PC-3 (cell line): Measurements from ENCODE around the gene SHOX.

ENCODE experiments used
- EZH2 ChIP-seq: fragments of 300-600 bp; sonication (generic); IDR thresholded peaks from one replicate; pipeline ENCODE4 v1.6.1; 2017; ENCODE audit warnings: antibody characterized with exemption, mild to moderate bottlenecking, low read length; ENCODE audit not compliant: unreplicated experiment
- TF ChIP-seq, protein P1 (sequence below): fragments of 300-600 bp; sonication (generic); conservative IDR thresholded peaks from 2 replicates; pipeline ENCODE4 v1.5.1; 2017; ENCODE audit warnings: antibody characterized with exemption, low read depth, mild to moderate bottlenecking, low read length

DNA sequence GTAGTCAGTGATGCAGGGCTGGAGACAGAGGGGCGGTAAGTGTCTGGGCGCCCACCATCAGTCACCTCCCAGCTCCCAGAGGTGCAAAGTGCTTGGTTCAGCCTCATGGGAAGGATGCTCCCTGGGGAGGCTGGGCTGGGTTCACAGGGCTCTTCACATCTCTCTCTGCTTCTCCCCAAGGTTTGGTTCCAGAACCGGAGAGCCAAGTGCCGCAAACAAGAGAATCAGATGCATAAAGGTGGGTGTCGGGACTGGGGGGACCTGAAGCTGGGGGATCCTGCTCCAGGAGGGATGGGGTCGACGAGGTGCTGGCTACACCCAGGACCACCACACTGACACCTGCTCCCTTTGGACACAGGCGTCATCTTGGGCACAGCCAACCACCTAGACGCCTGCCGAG is 10.1 kb downstream of the SHOX start:
- TF ChIP-seq, protein P1, sequence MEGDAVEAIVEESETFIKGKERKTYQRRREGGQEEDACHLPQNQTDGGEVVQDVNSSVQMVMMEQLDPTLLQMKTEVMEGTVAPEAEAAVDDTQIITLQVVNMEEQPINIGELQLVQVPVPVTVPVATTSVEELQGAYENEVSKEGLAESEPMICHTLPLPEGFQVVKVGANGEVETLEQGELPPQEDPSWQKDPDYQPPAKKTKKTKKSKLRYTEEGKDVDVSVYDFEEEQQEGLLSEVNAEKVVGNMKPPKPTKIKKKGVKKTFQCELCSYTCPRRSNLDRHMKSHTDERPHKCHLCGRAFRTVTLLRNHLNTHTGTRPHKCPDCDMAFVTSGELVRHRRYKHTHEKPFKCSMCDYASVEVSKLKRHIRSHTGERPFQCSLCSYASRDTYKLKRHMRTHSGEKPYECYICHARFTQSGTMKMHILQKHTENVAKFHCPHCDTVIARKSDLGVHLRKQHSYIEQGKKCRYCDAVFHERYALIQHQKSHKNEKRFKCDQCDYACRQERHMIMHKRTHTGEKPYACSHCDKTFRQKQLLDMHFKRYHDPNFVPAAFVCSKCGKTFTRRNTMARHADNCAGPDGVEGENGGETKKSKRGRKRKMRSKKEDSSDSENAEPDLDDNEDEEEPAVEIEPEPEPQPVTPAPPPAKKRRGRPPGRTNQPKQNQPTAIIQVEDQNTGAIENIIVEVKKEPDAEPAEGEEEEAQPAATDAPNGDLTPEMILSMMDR = no peak
- no peak for TF ChIP-seq EZH2
